HG03521 (cell line): ENCODE results near the gene SPTSSA.

Experiments
- ATAC-seq: cut with Tn5 transposase; IDR thresholded peaks from one replicate; pipeline ENCODE4 v1.9.1; 2021; ENCODE audit warnings: mild to moderate bottlenecking, moderate library complexity; ENCODE audit not compliant: unreplicated experiment

SPTSSA gene

DNA sequence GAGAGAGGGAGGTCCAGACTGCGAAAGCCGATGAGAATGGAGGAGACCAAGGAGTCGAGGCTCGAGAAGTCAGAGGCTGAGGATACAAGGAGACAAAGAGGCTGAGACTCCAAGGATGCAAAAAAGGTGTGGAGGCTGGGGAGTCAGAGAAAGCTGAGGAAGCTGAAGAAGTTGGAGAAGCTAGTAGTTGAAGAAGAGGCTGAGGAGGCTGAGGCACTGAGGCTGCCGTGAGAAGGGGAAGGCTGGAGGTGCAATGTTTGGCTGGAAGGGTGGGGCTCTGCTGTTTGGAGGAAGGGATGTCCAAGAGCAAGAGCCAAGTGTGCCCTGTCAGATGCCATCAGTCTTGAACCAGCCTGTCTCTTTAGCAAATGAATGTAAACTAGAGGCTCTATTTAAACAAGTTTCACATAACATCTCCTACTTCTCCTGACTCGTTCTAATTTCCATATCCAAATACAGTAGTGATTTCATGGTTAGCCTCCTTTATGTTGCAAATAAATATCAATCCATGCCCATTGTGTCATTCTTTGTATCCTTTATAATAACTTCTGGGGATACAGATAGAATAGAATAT is 10.8 kb upstream of the SPTSSA start:
- ATAC-seq = no peak

DNA sequence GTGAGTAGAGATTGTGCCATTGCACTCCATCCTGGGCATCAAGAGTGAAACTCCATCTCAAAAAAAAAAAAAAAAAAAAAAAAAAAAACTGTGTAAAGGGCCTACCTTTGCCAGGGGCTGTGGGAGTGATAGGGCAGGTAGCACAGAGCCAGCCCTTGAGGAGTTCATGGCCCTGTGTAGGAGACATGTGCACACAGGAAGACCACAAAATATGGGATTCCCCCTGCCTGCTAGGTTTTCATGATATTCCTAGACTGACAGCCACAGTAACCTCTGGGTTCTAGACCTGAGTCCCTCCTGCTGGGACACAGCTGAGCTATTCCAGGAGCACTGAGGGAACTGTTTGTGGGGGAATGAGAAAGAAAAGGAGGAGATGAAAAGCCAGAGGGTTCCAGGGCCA is 8.3 kb upstream of the SPTSSA start:
- no peak for ATAC-seq

DNA sequence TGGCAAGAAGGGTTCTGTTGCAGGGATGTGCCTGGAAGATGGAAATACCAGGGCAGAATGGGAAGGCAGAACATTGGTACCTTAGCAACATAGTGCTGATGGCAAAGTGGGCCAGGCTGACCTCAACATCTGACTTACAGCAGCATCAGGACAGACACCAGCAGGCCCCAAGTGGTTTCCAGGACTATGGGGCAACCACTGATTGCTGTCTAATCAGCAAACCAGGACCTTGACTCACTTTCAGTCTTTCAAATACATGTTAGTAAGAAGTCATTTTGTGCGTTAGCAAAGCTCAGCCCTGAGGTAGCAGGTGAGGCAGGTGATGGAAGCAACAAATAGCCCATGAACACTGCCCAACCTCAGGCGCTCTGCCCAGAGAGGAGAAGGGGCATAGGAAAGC is 4.7 kb upstream of the SPTSSA start:
- ATAC-seq = no peak

DNA sequence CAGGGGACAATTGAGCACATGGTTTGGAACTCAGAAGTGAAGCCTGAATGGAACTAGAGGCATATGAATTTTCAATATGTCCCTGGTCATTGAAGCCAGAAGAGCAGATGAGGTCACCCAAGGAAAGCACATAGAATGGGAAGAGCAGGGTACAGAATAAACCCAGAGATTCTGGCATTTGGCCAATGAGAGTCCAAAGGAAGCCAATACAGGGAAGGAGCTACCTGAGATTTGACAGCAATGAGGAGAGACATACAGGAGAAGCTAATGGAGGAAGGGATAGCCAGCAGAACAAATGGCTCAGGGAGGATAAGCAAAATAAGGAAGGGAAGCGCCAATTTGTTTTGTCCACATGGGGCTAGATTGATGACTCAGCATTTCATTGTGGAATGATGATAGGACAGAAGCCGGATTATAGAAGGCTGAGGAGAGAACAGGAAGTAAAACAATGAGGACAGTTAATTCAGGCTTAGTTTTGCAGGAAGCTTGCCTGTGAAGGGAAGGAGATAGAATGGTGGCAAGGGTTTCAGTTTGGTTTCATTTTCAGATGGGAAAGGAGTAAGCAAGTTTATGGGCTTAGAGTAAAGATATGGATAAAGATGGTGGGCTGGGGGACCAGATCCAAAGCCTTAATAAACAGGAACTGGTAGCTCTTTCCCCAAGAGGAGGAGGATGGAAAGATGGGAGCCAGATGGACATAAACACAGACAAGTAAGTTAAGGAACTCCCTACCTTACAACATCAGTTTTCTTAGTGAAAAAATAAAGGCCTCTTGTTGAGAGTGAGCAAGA is 3.2 kb upstream of the SPTSSA start:
- no peak for ATAC-seq

DNA sequence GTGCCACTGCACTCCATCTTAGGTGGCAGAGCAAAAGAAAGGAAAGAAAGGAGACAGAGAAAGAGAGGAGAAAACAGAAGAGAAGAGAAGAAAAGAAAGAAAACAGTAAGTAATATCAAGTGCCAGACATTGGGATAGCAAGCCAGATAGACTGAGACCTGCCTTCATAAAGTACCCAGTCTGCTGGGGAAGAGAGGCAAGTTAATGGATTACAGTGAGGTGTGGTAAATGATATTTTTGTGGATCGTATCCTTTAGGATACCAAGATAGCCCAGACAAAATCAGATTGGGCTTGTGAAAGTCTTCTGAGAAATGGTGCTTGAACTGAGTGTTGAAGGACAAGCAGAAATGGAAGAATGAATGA is 1.5 kb upstream of the SPTSSA start:
- no peak for ATAC-seq

DNA sequence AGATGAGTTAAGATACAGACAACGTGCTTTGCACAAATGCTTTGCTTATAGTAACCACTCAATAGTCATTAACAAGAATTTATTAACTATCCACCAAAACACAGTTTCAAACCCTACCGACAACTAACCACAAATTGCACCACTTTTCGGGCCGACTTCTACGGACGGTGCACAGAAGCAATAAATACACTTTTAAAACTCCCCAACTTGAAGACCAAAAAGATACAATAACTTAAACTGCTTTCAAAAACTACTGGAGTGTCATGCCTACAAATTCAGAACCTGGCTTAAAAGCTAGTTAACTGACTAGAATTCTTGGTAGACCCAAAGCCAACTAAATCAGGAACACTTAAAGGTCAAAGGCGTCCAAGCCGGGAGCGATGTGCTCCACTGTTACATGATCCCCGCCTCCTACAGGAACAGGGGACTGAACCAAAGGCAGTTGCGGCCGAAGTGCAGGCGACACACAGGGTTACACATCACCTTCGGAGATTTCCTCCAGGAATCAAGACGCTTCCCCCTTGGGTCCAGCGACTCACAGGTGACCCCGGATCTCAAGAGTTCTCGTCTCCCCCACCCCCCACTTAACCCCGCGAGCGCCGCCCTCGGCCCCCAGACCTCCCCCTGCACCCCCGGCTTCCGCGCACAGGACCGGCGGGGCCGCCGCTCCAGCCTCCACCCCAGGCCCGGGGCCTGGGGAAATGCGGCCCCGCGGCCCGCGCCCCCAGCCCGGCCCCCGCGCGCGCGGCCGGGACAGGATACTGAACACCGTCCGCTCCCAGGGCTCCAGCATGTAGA is 507 bp downstream of the SPTSSA start:
- peak; percentile 6 for ATAC-seq

DNA sequence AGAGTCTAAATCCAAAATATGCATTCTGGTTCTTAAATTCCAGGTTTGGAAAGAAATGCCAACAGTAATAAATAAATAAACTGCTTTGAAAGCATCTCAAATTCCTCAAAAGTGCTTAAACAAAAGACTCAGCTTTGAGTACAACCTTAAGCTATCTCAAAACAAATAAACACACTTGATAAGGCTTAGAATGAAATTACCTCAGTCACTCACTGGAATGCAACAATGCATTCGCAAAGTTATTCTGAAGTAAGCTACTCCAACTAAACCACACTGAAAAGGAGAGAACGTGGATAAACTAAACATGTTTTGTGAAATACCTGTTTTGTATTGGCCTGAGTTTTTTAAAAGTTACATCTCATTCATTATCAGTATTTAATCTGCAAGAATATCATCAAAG is 1.2 kb downstream of the SPTSSA start:
- no peak for ATAC-seq

DNA sequence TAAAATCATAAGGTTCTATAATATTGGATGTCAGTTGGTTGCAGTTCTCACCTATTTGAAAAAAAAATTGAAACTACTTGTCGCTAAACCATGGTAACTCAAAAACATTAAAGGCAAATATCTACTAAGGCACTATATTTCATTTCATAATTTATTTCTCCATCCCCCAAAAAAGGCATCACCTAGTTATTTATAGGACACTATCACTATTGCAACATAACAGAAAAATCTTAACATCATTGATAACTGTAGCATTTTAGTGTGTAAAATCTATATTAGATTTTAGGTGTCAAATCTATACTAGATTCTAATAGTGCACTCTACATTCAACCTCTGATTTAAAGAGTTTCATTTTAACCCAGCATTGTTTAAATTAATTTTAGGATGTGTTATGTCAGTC is 1.7 kb downstream of the SPTSSA start:
- no peak for ATAC-seq

DNA sequence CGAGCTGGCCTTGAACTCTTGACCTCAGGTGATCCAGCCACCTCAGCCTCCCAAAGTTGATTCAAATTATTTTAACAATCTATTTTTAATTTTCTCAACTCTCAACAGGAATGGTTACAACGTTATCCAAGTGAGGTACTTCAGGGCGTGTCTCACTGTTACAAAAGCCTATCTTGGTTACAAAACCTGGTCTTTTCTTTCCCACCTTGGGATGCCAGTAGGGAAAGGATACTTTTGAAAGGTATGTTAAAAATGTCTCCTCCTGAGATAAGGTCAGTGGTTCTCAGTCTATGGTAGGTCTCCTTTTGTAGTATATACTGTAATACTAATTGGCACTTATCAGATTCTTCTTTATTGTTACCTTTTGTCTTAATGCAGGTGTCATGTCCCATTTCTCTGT is 4.9 kb downstream of the SPTSSA start:
- no peak for ATAC-seq

DNA sequence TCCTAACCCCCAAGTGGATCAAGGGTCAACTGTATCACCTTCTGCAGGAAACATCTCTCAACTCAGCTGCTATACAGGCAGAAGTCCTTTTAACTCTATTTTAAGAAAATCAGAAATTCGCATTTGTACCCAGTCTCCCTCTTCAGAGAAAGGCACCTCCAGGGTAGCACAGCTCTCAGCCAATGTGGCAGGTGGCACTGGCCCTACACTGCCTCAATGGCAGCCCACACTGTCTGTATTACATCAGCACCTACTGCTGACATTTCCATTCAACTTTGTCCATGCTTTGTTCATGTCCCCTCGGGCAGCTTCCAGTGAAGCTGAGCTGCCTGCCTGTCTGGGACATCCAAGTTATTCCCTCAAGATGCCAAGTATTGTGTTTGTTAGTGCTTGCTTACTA is 8.8 kb downstream of the SPTSSA start:
- no peak for ATAC-seq

DNA sequence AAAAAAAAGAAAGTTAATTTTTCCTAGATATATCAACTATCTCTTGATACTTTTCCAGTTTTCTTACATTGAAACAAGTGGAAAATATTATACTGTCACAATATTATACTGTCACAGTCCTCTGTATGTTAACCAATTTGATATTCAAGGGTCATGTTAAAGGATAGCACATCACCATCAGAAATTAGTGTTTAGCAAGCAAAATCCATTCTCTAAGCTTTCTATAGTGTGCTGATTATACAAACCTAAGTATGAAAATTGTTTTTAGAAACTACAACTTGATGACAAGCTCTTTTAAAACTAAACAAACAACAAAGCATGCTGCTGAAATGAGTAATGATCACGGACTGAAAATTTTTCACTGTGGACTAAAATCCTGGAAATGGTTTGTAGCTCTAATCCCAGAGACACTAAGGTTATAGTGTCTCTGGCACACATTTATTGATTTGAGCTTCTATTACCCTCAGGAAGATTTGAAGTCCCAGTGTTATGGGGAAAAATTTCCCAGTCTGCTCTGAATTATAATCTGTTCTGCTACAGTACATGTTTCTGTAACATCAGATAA is 9.7 kb downstream of the SPTSSA start:
- ATAC-seq = no peak

DNA sequence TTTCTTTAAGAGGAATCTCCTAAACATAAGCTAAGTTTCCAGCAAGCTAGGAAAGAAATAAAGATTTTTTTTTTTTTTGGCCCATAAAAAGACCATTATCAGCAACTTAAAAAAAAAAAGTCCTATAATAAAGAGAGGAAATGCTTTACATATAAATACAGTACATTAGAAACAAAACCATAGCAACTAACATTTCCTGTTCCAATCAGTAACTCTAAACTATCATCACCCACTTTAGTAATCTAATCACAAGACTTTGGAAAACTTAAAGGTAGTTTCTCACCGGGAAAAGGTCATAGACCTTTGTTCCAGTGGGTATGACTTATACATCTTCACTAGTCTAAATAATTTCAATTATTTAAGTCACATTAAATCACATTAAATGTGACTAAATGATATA is 11.1 kb downstream of the SPTSSA start:
- no peak for ATAC-seq

DNA sequence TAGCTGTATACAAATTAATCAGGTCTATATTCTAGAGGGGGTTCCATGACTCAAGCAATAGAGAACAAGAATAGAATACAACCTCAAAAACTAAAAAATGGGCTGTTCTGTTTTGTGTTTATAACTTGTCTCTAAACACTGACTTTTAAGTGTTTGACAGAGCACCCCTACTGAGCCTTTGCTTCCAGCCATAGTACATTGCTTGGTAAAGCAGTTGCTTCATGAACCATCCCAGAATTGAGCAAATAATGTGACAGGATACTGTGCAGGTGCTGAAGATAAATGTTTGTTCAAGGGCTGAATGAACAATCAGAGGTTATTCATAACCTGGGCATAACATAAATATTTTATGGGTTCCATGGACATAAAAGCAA is 11.5 kb downstream of the SPTSSA start:
- ATAC-seq = no peak

DNA sequence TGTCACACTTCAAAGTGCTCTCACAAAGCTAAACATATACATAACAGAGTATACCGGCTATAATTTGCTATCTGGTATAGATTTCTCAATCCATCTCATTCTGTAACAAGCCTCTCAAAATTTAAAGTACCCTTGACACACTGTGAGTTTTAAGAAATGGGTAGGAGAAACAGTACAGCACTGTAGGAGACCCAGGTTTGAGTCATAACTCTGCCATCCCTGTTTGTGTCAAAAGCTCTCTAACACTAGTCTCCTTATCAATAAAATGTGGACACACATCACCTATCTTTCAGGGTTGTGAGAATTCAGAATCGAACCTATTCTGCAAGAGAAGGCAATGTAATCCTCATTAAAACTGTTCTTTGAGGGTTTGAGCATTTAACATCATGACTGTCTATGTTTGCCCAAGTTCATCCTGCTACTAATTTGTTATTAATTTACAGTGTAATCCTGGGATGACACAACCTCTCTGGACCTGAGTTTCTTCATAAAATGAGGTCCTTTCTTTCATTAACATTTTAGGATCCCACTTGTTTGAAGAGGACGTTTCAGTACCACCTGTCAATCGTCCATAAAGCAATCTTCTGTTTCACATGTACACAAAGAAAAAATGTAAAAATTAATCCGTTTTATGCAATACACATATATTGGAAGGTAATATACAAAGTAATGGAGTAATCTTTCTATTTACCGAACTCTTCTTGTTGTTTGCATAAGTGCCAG is 12.1 kb downstream of the SPTSSA start:
- no peak for ATAC-seq

DNA sequence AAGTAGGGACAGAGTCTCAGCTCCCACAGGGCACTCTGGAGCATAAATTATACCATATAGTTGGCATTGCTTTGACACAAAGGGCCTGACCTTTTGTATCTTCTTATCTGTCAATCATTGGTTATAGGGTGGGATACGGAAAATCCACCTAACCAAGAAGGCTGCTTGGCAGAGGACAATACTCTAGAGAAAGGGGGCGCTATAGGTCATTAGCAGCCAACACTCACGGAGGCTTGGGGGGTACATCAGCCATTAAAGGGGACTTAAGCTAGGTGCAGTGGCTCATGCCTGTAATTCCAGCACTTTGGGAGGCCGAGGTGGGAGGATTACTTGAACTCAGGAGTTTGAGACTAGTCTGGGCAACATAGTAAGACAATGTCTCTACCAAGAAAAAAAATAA is 22.9 kb downstream of the SPTSSA start:
- no peak for ATAC-seq

DNA sequence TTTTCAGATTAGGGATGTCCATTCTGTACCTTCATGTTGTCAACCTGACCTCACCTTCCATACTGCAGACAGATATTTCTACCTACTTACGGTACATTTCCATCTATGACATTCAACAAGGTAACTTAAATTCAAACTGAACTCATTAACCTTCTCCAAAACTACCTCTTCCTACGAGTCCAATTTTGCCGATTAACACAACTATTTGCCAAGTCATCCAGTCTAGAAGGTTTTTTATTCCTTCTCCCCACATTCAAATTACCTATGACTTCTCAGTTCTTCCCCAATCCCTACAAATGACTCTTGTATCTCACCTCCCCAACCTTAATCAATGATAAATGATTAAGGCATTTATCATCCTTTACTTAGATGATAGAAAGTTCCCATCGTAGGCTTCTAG is 23.6 kb downstream of the SPTSSA start:
- ATAC-seq = no peak

DNA sequence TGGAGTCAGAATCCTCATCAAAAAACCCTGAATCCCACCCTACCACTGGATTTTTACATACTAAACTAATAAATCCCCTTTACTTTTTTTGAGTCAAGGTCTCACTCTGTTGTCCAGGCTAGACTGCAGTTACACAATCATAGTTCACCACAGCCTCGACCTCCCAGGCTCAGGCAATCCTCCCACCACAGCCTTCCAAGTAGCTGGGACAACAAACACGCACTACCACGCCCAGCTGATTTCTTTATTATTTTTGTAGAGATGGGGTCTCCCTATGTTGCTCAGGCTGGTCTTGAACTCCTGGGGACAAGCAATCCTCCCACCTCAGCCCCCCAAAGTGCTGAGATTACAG is 24.3 kb downstream of the SPTSSA start:
- no peak for ATAC-seq

DNA sequence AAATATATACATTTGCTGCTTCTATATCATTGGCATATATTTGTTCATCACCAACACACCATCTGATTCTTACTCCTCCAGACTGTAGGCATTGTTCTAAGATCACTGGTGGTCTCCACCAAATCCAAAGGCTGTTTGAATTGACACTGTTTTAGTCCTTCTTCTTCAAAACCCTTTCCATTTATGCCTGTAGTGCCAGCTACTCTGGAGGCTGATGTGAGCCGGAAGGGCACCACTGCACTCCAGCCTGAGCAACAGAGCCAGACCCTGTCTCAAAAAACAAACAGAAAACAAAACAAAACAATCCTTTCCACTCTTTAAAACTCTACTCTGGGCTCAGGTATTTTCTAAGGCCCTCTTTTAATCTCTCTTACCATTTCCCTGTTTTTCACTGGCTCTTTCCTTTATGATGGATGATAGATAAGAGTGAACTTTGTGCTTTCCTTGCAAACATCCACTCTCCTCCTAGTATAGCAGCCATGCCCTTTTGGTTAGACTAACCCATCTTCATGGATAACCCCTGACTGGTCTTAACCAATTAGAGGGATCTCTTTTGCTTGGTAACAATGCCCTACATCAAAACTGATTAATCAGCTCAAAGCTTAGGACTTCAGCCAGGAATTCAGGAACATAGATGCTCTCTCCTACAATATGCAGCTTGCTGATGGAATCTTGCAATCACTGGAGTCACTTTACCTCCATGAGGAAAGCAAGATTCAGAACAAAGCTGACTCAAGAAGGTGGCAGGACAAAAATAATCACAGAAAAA is 24.9 kb downstream of the SPTSSA start:
- no peak for ATAC-seq

DNA sequence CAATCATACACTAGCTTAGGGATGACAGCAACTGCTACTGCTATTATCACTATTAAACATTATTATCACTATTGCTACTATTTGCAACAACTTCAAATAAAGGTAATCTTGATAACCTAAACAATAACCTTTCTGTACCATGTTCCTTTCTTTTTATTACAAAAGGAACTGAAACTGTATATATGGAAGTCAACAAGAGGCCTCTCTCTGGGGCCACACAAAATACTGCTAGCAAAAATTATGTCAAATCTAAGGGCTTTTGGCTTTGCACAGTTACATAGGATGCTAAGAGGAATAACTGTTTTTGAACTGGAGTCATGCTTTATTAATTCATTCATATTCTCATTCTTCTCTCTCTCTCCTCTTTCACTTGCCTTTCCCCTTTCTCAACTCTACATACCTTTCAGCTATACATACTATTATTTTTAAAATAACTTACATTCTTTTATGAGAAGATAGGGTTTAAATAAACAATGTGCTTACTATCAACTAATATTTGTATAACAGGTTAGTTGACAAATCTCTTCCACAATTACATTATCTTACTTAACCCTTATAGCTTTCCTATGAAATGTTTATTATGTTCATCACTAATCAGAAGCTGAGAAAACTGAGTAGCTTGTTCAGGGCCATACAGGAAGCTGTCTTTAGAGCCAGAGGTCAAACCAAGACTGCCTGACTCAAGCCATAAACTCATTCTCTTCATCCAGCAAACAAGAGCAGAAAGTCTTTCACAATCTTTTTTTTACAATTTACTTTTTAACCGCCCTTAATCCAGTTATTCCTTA is 25.7 kb downstream of the SPTSSA start:
- ATAC-seq = no peak

DNA sequence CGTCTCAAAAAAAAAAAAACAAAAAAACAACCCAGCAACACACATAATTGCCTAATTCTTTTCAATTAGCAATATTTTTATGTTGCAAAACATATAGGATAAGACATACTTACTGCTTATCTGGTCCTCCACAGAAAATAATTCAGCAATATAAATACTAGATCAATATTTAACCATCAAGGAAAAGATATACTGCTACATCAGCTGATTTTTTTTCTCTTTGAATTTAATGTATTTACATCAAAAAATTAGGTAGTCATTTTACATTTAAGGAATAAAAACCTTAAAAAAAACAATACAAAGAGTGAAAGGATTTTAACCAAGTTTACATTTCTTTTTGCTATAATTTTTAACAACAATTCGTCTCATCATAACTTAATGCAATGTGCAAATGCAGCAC is 28.1 kb downstream of the SPTSSA start:
- ATAC-seq = no peak
